ENCODE measurements around the gene PLCG1.

DNA sequence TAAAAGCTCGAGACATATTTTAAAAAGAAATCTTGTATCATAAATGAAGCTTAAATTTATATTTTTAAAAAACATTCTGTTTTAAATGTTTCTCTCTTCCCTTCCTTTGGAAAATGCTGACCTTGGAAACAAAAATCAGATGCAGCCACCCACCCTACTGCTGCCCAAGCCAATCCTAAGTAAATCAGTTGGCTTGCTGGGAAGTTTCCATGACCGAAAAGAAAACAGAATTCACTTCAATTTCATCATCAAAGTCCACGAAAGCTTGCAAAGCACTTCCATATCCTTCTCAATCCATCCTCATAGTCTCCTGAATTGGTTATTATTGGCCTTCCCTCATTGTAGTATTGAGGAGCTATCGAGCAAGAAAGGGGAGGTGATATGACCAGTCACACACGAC lies 80.1 kb downstream of the PLCG1 start:
- TF ChIP-seq POLR2AphosphoS5 (IDR thresholded peaks at IDR 0.05; ENCODE audit: borderline replicate concordance, low read depth, low read length) = no peak
- no peak for TF ChIP-seq EZH2 (IDR thresholded peaks at IDR 0.05)
- TF ChIP-seq FOXP2 (optimal IDR thresholded peaks at IDR 0.05; ENCODE audit: control extremely low read depth, extremely low read length, insufficient read depth) = no peak
